Measurements from ENCODE around the gene CTNNA3.

DNA sequence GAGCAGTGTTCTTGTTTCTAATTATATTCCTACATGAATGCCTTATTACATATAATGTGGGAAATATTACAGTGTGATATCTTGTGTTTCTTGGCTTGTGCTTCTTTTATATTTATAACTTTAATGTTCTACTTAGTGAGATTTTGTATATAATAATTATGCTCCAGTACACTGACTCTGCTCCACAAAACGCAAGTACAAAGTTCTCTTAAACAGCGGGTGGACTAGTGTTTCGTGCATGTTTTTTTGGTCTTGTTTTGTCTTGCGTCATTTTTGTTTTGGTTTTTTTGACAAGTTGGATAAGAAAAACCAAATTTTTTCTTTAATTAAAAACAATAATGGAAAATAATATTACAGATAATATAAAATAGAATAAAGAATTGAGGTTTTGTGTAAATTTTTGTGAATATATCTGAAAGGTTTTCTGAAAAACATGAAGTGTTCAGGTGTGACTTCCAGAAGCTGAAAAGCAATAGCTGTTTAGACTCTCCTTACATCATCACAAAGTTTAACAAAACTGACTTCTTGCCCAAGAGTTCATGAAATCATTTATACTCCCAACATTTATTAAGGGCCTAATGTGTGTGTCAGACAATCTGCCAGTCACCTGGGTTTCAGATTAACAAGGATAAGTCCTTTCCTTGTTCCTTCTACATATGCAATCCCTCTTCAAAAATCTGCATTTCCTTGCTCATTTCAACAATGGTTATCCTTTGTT, 438.4 kb downstream of the CTNNA3 start:
- TF ChIP-seq CTCF (IDR thresholded peaks at IDR 0.05) = no peak
- TF ChIP-seq POLR2A (IDR thresholded peaks at IDR 0.05) = no peak

Measured in right lobe of liver (tissue), 4 donors.